Adrenal gland (tissue), 12 donors: ENCODE results near the gene UBE2QL1. TPM values are rescaled to one million over a fixed set of nuclear protein-coding genes. Genes with fewer than 3 reads are reported as not detected.

Experiments used
- DNase-seq, 7 donors: peaks; one replicate each; pipeline ENCODE4 v3.0.0-alpha.2; 2019 to 2020
- H3K27ac ChIP-seq, 5 donors: fragments of 200-600 bp; sonication (generic) in 4 of 5; 1 replicate in 3 of 5; 2 replicates in 2 of 5; pipeline versions ENCODE4 v1.5.1 to v1.8.0; 2016 to 2020; ENCODE audit warnings: mild to moderate bottlenecking in 1 of 5
- H3K27me3 ChIP-seq: fragments of 200-600 bp; 2 replicates; pipeline ENCODE4 v1.8.0; 2021
- H3K36me3 ChIP-seq, 2 donors: fragments of 200-600 bp; replicated peaks in 1 of 2; 1 replicate in 1 of 2; 2 replicates in 1 of 2; pipeline versions ENCODE4 v1.5.1 to v1.8.0; 2018 to 2022
- H3K4me1 ChIP-seq, 2 donors: fragments of 200-600 bp; replicated peaks in 1 of 2; 1 replicate in 1 of 2; 2 replicates in 1 of 2; pipeline versions ENCODE4 v1.5.1 to v1.8.0; 2018 to 2021
- H3K4me3 ChIP-seq, 4 donors: fragments of 200-600 bp; sonication (generic) in 3 of 4; one replicate each; pipeline ENCODE4 v1.5.1; 2016 to 2018
- H3K9me3 ChIP-seq, 3 donors: fragments of 200-600 bp; sonication (generic) in 1 of 3; replicated peaks in 1 of 3; 1 replicate in 2 of 3; 2 replicates in 1 of 3; pipeline versions ENCODE4 v1.5.1 to v1.8.0; 2016 to 2021
- POLR2A ChIP-seq, 2 donors: fragments of 450-650 bp; IDR thresholded peaks; one replicate each; pipeline ENCODE4 v1.6.1; 2017; ENCODE audit warnings: antibody characterized with exemption in 2 of 2, mild to moderate bottlenecking in 2 of 2, moderate library complexity in 1 of 2
- WGBS, 4 donors: extraction: QIAGEN DNeasy Blood & Tissue Kit in 2 of 4; methylation state at CpG; one replicate each; pipeline versions ENCODE4 v1.1.5 to v1.1.7; 2013 to 2017; 5-methylcytosine and 5-hydroxymethylcytosine counted together
- intact Hi-C, 2 donors: fragments of 100-400 bp; cut with DNase I; formaldehyde crosslinking; loops; one replicate each; pipeline versions ENCODE4 v1.14.1 to v1.15.0; 2022 to 2023
- polyA plus RNA-seq, 3 donors: library from polyadenylated mRNA; stranded (reverse); fragments of 200-250 nt in 2 of 3; fragments of 350-450 nt in 1 of 3; fragmentation: Illumina TruSeq in 1 of 3; extraction: RNeasy Lipid Tissue Mini Kit (QIAGEN cat#74804) in 1 of 3; gene quantifications; one replicate each; pipeline ENCODE4 v1.2.3, GENCODE V29; 2013 to 2014
- total RNA-seq, 9 donors: library from RNA; depleted of rRNA in 4 of 9; stranded (reverse); fragments of >200 nt in 4 of 9; fragments of 120-200 nt in 1 of 9; fragmentation: NEBNext Ultra II Directional in 1 of 9; extraction: Animal tissue kit (Norgen Biotek cat#: 25700) in 1 of 9; gene quantifications; one replicate each; pipeline versions ENCODE4 v1.1.0 to v1.2.4, GENCODE V29; 2013 to 2023
- TF ChIP-seq, protein P1 (sequence below), 6 experiments: fragments of 450-650 bp in 4 of 6; fragments of 200-600 bp in 2 of 6; sonication (generic) in 1 of 6; IDR thresholded peaks; 1 replicate in 5 of 6; 2 replicates in 1 of 6; pipeline versions ENCODE4 v1.5.1 to v1.8.0; 2016 to 2021; ENCODE audit warnings: antibody characterized with exemption in 6 of 6, mild to moderate bottlenecking in 2 of 6, moderate library complexity in 1 of 6
- donor health status: healthy with polysubstance abuse.
- donor health status: Bipolar disorder and iron deficiency.
- donor health status: DM: yes; HTN: yes; CAD: no.
- donor health status: DM: no; HTN: no; CAD: no.
- donor health status: DM: no; HTN: no; CAD: no.
- donor health status: DM: yes; HTN: yes; CAD: no.

UBE2QL1 gene
- total and polyA plus RNA-seq, 12 donors, result 0.12 to 3.4 (median 1.1) TPM

- no peak for TF ChIP-seq POLR2A (IDR thresholded peaks at IDR 0.05)
- TF ChIP-seq, protein P1, sequence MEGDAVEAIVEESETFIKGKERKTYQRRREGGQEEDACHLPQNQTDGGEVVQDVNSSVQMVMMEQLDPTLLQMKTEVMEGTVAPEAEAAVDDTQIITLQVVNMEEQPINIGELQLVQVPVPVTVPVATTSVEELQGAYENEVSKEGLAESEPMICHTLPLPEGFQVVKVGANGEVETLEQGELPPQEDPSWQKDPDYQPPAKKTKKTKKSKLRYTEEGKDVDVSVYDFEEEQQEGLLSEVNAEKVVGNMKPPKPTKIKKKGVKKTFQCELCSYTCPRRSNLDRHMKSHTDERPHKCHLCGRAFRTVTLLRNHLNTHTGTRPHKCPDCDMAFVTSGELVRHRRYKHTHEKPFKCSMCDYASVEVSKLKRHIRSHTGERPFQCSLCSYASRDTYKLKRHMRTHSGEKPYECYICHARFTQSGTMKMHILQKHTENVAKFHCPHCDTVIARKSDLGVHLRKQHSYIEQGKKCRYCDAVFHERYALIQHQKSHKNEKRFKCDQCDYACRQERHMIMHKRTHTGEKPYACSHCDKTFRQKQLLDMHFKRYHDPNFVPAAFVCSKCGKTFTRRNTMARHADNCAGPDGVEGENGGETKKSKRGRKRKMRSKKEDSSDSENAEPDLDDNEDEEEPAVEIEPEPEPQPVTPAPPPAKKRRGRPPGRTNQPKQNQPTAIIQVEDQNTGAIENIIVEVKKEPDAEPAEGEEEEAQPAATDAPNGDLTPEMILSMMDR (IDR thresholded peaks at IDR 0.05), result no peak
- Histone ChIP-seq H3K27me3 (no peaks in the 10 kb centered on the region), H3K27ac (no peak overlapping the region), H3K4me3 (no peak overlapping the region), H3K4me1 (no peaks in the 10 kb centered on the region), H3K9me3 (no peaks in the 10 kb centered on the region), H3K36me3 (no peaks in the 10 kb centered on the region)
- intact Hi-C loops, result no loop called here
- WGBS, 4 donors, result 75 to 85% (median 76%) methylated on average over 2 of the region's 2 CpGs
- DNase-seq, result no peak
These were observed 6.3 kb upstream of the UBE2QL1 start for GRCh38 chr5:6442333-6442732.

GRCh38 chr5:6443326-6443725, 5.3 kb upstream of the UBE2QL1 start:
- no peaks in the 10 kb centered on the region for H3K27me3 ChIP-seq
- H3K4me3 ChIP-seq, result no peak overlapping the region
- H3K9me3 ChIP-seq, result no peaks in the 10 kb centered on the region
- no peak for DNase-seq
- H3K27ac ChIP-seq, result no peak overlapping the region
- H3K4me1 ChIP-seq, result no peaks in the 10 kb centered on the region
- 54 to 76% (median 64%) methylated on average over 5 of the region's 5 CpGs for WGBS, 4 donors
- TF ChIP-seq, protein P1 (IDR thresholded peaks at IDR 0.05), result no peak
- H3K36me3 ChIP-seq, result no peaks in the 10 kb centered on the region
- intact Hi-C loops, result no loop called here

- DNase-seq, result no peak
- H3K4me3 ChIP-seq, result no peak overlapping the region
- peaks cover 0 to 5% of the 10 kb centered on the region in 2 donors for H3K4me1 ChIP-seq
- H3K27me3 ChIP-seq, result peaks cover 10% of the 10 kb centered on the region
- TF ChIP-seq, protein P1 (IDR thresholded peaks at IDR 0.05), result no peak
- no peak for TF ChIP-seq POLR2A (IDR thresholded peaks at IDR 0.05)
- WGBS, 4 donors, result 80 to 82% (median 81%) methylated on average over 9 to 12 of the region's 12 CpGs
- H3K9me3 ChIP-seq, result no peaks in the 10 kb centered on the region
- no peaks in the 10 kb centered on the region for H3K36me3 ChIP-seq
- intact Hi-C loops, result no loop called here
- H3K27ac ChIP-seq, result no peak overlapping the region
These were observed 2.6 kb upstream of the UBE2QL1 start for GRCh38 chr5:6446042-6446441.

- no peak for DNase-seq
- no peaks in the 10 kb centered on the region for H3K9me3 ChIP-seq
- TF ChIP-seq, protein P1 (IDR thresholded peaks at IDR 0.05), result no peak
- TF ChIP-seq POLR2A (IDR thresholded peaks at IDR 0.05), result no peak
- peaks cover 0 to 5% of the 10 kb centered on the region in 2 donors for H3K4me1 ChIP-seq
- no peak overlapping the region for H3K4me3 ChIP-seq
- H3K27me3 ChIP-seq, result peaks cover 10% of the 10 kb centered on the region
- no peaks in the 10 kb centered on the region for H3K36me3 ChIP-seq
- H3K27ac ChIP-seq, result no peak overlapping the region
- 76 to 87% (median 84%) methylated on average over 20 to 21 of the region's 21 CpGs for WGBS, 4 donors
- intact Hi-C loops, result no loop called here
These were observed 1.9 kb upstream of the UBE2QL1 start for GRCh38 chr5:6446626-6447309.
